Immature natural killer cell (primary cell): ENCODE measurements around the gene ARMC6. TPM values are rescaled to one million over a fixed set of nuclear protein-coding genes. Genes with fewer than 3 reads are reported as not detected.
A peak's percentile ranks its signal among the peaks of the same experiment; 100 is the strongest.

ENCODE experiments used
- DNase-seq, 3 donors: peaks; one replicate each; pipeline ENCODE4 v3.0.0; 2022; ENCODE audit warnings: mixed read lengths in 1 of 3
- H3K27ac Mint-ChIP-seq, 6 donors: one replicate each; pipeline ENCODE4 v1.8.0; 2020; ENCODE audit warnings: mixed read lengths in 6 of 6, mild to moderate bottlenecking in 5 of 6, inconsistent platforms in 4 of 6, moderate library complexity in 3 of 6
- H3K27me3 Mint-ChIP-seq, 3 donors: one replicate each; pipeline ENCODE4 v1.8.0; 2020 to 2021; ENCODE audit warnings: low read depth in 3 of 3, mild to moderate bottlenecking in 3 of 3, mixed read lengths in 3 of 3, moderate library complexity in 3 of 3, inconsistent platforms in 1 of 3
- H3K36me3 Mint-ChIP-seq, 3 donors: one replicate each; pipeline ENCODE4 v1.8.0; 2020; ENCODE audit warnings: mixed read lengths in 3 of 3, inconsistent platforms in 2 of 3, mild to moderate bottlenecking in 2 of 3
- H3K4me1 Mint-ChIP-seq, 2 donors: one replicate each; pipeline ENCODE4 v1.8.0; 2020; ENCODE audit warnings: inconsistent platforms in 2 of 2, mild to moderate bottlenecking in 2 of 2, mixed read lengths in 2 of 2, moderate library complexity in 1 of 2
- H3K4me3 Mint-ChIP-seq, 5 donors: one replicate each; pipeline ENCODE4 v1.8.0; 2020; ENCODE audit warnings: mild to moderate bottlenecking in 5 of 5, mixed read lengths in 5 of 5, inconsistent platforms in 3 of 5, moderate library complexity in 3 of 5
- H3K9me3 Mint-ChIP-seq, 6 donors: one replicate each; pipeline ENCODE4 v1.8.0; 2020; ENCODE audit warnings: mild to moderate bottlenecking in 6 of 6, mixed read lengths in 6 of 6, inconsistent platforms in 4 of 6, moderate library complexity in 3 of 6
- polyA plus RNA-seq, 3 donors: library from polyadenylated mRNA; unstranded; fragments of 300-500 nt; fragmentation: Illumina TruSeq; gene quantifications; one replicate each; pipeline ENCODE4 v1.2.3, GENCODE V29; 2021

The ARMC6 gene
- polyA plus RNA-seq, 3 donors from 2014 or later = 45.8 to 58.4 (median 49.9) TPM

DNA sequence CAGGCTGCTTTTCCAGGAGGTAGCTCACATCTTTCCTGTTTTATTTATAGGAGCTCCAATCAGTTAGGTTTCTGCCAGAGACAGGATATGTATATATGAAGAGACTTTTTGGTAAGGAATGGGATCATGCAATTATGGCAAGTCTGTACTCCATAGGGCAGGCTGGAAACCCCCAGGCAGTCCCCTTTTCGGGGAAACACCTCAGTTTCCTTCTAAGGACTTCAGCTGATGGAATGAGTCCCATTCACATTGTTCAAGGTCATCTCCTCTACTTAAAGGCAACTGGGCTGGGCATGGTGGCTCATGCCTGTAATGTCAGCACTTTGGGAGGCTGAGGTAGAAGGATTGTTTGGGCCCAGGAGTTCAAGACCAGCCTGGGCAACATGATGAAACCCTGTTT lies 19.5 kb downstream of the ARMC6 start:
- DNase-seq = no peak

DNA sequence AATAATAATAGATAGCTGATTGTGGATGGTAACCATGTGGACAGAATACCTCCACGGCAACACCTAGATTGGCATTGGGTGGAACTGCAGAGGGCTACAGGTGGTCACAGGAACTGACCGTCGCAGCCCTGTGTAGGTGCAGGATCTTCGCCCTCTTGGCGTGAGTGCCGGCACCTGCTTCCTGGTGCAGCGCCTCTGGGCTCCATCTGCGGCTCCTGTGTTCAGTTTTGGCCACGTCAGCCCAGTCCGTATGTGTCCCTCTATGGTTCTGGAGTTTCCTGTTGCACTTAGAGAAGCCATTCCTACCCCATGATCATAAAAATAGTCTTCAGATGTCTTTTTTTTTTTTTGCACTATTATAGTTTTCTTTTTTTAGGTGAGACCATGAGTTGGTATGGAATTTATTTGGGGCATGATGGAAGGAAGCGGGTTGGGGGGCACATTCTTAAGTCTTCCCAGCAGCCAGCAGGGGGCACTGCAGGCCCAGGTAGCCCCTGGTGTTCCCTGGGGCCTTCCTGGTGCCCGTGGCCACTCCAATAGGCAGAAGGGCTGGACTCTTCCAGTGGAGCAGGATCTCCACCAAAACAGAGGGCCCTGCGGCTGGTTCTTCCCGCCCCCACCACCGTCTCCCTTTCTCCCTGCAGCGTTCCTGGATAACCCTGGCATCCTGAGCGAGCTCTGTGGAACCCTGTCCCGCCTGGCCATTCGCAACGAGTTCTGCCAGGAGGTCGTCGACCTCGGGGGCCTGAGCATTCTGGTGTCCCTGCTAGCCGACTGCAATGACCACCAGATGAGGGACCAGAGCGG lies 20.3 kb downstream of the ARMC6 start:
- peaks cover 0 to 14% (median 7%) of the 10 kb centered on the region in 3 donors for H3K36me3 Mint-ChIP-seq
- peak; percentile 58 to 70 (median 59) for DNase-seq
- H3K4me1 Mint-ChIP-seq = no peaks in the 10 kb centered on the region
- no peak overlapping the region for H3K4me3 Mint-ChIP-seq
- no peak overlapping the region for H3K27ac Mint-ChIP-seq
- H3K9me3 Mint-ChIP-seq = no peaks in the 10 kb centered on the region
- no peaks in the 10 kb centered on the region for H3K27me3 Mint-ChIP-seq

More for the DNA sequence above, 19.5 kb downstream of the ARMC6 start:
- Mint-ChIP-seq H3K4me1 (no peaks in the 10 kb centered on the region), H3K27ac (no peak overlapping the region), H3K27me3 (no peaks in the 10 kb centered on the region), H3K9me3 (no peaks in the 10 kb centered on the region), H3K36me3 (peaks cover 0 to 15% (median 10%) of the 10 kb centered on the region in 3 donors), H3K4me3 (no peak overlapping the region)

DNA sequence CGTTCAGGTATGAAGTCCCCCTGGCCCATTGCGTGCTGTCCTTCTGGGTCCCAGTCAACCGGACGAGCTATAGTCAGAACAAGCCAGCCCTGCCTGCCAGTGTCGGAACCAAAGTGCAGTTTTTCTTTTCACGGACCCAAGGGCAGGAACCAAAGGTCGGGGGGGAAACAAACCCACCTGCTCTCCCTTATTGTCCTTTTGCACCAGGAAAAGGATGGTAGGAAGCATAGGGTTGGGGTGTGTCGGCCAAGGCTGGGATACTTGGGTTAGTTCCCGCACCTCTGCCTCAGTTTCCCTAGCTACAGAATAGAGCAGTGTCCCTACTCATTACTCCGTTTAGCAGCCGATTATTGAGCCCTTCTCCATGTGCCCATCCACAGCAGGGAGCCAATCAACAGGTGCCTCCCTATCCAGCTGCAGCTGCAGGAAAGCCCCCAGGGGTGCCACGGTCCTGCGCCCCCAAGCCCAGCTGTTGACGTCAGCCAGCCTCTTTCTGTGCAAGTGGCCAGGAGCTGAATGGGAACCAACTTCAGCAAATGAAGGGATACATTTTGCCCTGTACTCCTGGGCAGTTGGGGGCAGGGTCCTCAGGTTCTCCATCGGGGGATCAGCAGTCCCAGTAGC lies 21.0 kb downstream of the ARMC6 start:
- DNase-seq = no peak
- H3K4me3 Mint-ChIP-seq = no peak overlapping the region
- no peaks in the 10 kb centered on the region for H3K4me1 Mint-ChIP-seq
- H3K27me3 Mint-ChIP-seq = no peaks in the 10 kb centered on the region
- peaks cover 0 to 13% (median 5%) of the 10 kb centered on the region in 3 donors for H3K36me3 Mint-ChIP-seq
- H3K27ac Mint-ChIP-seq = no peak overlapping the region
- H3K9me3 Mint-ChIP-seq = no peaks in the 10 kb centered on the region

DNA sequence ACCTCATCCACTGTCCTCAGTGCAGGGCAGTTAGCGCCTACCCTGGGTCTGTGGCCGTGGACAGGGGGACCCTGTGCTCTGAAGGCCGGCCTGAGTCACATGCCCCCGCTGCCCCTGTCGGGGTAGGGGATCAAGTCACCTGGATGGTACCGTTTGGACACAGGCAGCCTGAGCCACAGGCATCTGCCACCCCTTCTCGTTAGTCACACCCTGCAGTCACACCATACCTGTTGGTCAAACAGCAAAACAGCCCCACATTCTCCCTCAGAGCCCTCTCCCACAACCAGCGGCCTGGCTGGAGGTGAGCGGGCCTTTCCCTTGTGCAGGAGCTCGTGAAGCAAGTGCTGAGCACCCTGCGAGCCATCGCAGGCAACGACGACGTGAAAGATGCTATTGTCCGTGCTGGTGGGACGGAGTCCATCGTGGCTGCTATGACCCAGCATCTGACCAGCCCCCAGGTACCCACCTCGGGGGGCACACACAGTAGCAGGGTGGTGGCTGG lies 21.6 kb downstream of the ARMC6 start:
- no peaks in the 10 kb centered on the region for H3K4me1 Mint-ChIP-seq
- H3K27ac Mint-ChIP-seq = no peak overlapping the region
- no peaks in the 10 kb centered on the region for H3K27me3 Mint-ChIP-seq
- H3K9me3 Mint-ChIP-seq = no peaks in the 10 kb centered on the region
- H3K4me3 Mint-ChIP-seq = no peak overlapping the region
- no peak for DNase-seq
- H3K36me3 Mint-ChIP-seq = peaks cover 0 to 13% (median 5%) of the 10 kb centered on the region in 3 donors

DNA sequence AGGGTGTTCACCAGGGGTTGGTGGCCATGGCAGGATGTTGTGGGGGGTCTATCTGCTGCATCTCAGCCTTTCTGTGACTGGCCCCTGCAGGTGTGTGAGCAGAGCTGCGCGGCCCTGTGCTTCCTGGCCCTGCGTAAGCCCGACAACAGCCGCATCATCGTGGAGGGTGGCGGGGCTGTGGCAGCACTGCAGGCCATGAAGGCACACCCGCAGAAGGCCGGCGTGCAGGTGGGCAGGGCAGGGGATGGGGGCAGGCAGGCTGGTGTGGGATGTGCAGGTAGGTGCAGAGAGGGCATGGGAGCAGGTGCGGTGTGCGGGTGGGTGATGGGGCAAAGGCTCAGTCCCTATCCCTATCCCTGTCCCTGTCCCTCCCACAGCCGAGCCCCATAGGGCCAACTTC lies 22.3 kb downstream of the ARMC6 start:
- peaks cover 0 to 13% (median under 1%) of the 10 kb centered on the region in 3 donors for H3K36me3 Mint-ChIP-seq
- no peaks in the 10 kb centered on the region for H3K9me3 Mint-ChIP-seq
- no peak overlapping the region for H3K27ac Mint-ChIP-seq
- H3K4me1 Mint-ChIP-seq = no peaks in the 10 kb centered on the region
- H3K27me3 Mint-ChIP-seq = no peaks in the 10 kb centered on the region
- no peak overlapping the region for H3K4me3 Mint-ChIP-seq
- DNase-seq = no peak

DNA sequence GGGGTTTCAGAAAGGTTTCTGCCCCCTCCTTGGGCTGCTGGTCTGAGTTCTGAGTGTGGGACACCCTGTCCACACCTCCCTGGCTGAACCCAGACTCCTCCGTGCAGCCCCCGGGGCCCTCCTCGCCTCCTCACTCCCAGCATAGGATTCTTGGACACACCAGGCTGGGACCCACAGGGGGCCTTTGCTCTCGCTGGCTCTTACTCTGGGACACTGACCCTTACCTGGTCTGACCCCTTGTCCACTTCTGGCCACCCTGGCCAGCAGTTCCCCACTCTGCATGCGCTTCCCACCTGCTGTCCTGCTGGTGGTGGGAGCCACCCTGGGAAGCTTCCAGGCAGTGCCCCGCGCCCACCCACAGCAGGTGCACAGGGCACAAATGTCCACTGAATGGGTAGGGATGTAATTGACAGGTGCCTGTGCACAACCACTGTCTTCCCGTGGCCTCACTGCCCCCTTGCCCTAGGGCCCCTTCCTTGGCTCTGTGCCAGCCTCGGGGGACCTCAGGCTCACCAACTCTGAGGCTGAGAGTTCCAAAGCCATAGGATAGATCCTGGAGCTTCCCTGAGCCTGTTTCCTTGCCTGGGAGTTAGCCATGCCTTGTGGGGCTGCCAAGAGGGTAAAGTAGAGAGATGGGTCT lies 23.4 kb downstream of the ARMC6 start:
- Mint-ChIP-seq H3K9me3 (no peaks in the 10 kb centered on the region), H3K36me3 (peaks cover 0 to 7% (median 0%) of the 10 kb centered on the region in 3 donors), H3K27ac (no peak overlapping the region), H3K27me3 (no peaks in the 10 kb centered on the region), H3K4me1 (no peaks in the 10 kb centered on the region), H3K4me3 (no peak overlapping the region)
- no peak for DNase-seq

DNA sequence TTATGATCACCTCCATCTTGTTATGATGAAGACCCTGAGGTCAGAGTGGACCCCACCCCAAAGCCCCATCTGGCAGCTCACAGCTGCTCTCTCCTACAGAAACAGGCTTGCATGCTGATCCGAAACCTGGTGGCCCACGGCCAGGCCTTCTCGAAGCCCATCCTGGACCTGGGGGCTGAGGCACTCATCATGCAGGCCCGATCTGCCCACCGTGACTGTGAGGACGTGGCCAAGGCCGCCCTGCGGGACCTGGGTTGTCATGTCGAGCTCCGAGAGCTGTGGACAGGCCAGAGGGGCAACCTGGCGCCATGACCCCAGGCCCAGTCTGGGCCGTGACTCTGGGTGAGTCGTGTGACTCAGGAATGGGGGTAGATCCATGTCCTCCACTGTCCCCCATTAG lies 23.9 kb downstream of the ARMC6 start:
- no peak for DNase-seq
- H3K27me3 Mint-ChIP-seq = no peaks in the 10 kb centered on the region
- no peak overlapping the region for H3K27ac Mint-ChIP-seq
- H3K36me3 Mint-ChIP-seq = peaks cover 0 to 7% (median 0%) of the 10 kb centered on the region in 3 donors
- H3K4me3 Mint-ChIP-seq = no peak overlapping the region
- H3K4me1 Mint-ChIP-seq = no peaks in the 10 kb centered on the region
- no peaks in the 10 kb centered on the region for H3K9me3 Mint-ChIP-seq

DNA sequence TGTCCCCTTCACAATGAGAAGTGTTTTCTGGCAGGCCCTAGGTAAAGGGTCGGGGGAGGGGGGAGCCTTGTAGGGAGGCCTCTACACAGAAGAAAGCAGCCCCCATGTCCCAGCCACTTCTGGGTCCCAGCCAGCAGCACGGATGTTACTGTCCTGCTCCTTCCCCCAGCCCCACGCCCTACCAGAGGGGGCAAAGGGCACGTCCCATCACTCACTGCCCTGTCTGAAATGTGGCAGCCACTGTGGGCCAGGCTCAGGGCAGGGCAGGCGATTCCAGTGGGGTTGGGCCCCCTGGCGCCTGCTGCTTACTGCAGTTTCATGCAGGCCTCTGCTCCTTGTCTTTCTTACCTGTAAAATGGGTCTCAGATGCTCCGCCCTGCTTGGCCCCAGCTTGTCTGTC lies 24.3 kb downstream of the ARMC6 start:
- H3K27me3 Mint-ChIP-seq = no peaks in the 10 kb centered on the region
- peaks cover 0 to 6% (median 0%) of the 10 kb centered on the region in 3 donors for H3K36me3 Mint-ChIP-seq
- DNase-seq = no peak
- H3K27ac Mint-ChIP-seq = no peak overlapping the region
- no peaks in the 10 kb centered on the region for H3K4me1 Mint-ChIP-seq
- H3K4me3 Mint-ChIP-seq = no peak overlapping the region
- H3K9me3 Mint-ChIP-seq = no peaks in the 10 kb centered on the region

DNA sequence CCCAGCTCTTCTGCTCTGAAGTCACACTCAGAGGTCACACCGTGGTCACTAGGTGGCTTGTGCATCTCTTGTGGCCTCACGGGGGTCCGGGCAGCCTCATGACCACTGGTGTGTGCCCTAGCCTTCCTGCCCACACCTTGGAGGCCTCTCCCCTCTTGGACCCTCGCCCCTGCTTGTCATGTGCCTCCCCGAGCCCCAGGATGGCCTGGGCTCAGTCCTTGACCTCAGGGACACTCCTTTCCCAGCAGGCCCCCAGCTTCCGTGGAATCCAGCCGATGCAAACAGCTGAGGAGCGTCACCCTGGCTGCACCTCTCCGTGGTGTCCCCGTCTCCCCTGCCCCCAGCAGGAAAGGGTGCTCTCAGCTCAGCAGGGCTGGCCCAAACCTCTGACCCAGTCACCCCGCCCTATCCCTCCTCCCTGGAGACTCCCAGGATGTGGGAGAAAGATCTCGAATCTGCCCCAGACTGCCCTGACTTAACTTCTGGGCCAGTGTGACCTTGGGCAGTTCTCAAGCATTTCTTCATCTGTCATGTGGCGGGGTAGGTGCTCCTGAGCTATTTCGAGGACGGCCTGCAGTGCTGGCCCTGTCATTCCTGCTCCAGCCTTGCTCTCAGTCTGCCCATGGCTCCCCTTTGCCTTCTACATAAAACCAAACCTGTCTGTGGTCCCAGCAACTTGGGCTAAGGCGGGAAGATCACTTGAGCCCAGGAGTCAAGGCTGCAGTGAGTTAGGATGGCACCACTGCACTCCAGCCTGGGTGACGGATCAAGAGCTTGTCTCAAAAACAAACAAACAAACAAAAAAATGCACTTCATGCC lies 25.8 kb downstream of the ARMC6 start:
- Mint-ChIP-seq H3K9me3 (no peaks in the 10 kb centered on the region), H3K4me1 (peaks cover 3 to 8% of the 10 kb centered on the region in 2 donors), H3K27me3 (peaks cover 0 to 6% (median 2%) of the 10 kb centered on the region in 3 donors), H3K36me3 (no peaks in the 10 kb centered on the region), H3K4me3 (no peak overlapping the region), H3K27ac (peak overlapping the region in 2 of 6 donors; percentile 17 to 32)
- DNase-seq = no peak

DNA sequence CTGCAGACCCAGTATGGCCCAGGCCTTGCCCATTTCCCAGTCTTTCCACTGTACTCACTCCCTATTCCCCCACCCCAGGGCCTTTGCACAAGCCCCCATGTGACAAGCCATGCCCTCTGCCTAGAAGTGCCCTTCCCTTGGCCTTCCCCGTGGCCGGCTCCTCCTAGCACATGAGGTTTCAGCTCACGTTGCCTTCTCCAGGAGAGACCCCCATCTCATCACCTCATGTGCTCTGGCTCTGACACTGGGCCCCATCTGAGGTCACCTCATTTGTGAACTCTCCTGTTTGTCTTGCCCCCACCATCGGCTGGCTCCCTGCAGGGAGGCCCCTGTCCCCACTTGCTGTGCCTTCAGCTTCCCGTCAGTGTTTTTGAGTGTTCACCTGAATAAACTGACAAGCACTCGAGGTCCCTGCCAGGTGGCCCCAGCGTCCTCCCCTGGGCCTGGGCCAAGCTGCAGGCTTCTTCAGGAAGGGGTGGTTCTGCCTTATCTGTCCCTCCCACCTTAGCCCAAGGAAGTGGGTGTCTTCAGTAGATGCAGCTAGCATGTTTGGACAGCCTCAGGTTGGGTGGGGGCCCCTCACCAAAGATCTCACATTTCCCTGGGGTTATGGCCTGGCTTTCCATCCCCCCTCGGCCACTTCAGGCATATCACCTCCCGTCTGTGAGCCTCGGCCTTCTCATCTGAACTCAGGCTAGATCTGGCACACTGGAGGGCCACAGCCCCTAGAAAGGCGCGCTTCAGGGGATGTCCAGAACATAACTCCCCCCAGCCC lies 26.6 kb downstream of the ARMC6 start:
- Mint-ChIP-seq H3K27ac (peak overlapping the region in 1 of 6 donors; percentile 32), H3K4me1 (peaks cover 11 to 15% of the 10 kb centered on the region in 2 donors), H3K27me3 (peaks cover 0 to 6% (median 2%) of the 10 kb centered on the region in 3 donors), H3K9me3 (no peaks in the 10 kb centered on the region), H3K36me3 (no peaks in the 10 kb centered on the region), H3K4me3 (no peak overlapping the region)
- DNase-seq = no peak

DNA sequence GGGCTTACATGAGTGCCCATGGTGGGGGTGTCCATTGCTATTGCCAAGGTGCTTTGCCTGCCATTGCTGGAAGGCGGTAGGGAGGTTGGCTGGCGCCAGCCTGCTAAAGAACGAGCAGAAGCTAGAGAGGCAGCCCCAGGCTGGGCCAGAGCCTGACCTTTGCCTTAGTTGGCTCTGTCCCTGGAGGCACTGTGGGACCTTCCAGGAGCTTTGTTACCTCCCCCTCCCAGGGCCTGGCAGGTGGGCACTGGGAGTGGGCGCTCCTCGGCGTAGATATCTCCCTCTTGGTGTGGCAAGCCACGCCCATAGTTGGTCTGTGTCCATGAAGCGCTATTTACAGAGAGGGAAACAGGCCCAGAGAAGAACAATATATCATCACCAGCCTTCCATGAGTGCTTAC lies 28.1 kb downstream of the ARMC6 start:
- H3K27ac Mint-ChIP-seq = peak overlapping the region in 2 of 6 donors; percentile 22 to 30
- H3K36me3 Mint-ChIP-seq = no peaks in the 10 kb centered on the region

DNA sequence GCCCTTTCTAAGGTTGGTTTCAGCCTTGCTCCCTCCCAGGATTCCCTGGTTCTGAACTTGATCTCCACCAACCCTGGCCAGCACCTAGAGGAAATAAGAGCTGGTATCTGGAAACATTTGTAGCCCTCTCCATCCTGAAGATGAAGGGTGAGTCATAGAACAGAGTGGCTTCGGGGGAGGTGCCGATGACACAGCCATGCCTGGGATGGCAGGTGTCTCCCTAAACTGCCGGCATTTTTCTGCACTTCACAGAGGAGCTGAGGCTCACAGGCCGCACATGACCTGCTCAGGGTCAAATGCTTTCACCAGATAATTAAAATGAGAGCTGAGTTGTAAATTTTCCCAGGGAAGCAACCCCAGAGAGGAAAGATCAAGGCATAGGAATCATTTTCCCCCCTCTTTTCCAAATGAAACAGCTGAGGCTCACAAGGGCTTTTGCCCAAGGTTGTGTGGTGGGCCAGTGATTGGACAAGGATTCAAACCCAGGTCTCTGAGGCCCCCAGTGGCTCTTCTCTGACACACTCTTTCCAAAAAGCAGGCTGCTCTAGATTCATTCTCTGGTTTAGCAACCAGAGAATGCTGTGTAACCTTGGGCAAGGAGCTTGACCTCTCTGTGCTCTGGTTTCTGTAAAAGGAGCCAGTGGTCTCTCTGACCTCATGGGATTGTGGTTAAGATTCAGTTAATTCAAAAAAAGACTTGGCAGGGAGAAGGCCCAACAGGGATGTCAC lies 29.2 kb downstream of the ARMC6 start:
- Mint-ChIP-seq H3K27ac (peak overlapping the region in 5 of 6 donors; percentile 66 to 90 (median 87)), H3K36me3 (no peaks in the 10 kb centered on the region), H3K27me3 (peaks cover 0 to 6% (median 2%) of the 10 kb centered on the region in 3 donors), H3K9me3 (no peaks in the 10 kb centered on the region), H3K4me3 (peak overlapping the region; percentile 80 to 91 (median 86)), H3K4me1 (peaks cover 33 to 38% of the 10 kb centered on the region in 2 donors)
- DNase-seq = no peak

More for the DNA sequence above, 28.1 kb downstream of the ARMC6 start:
- H3K4me1 Mint-ChIP-seq = peaks cover 23 to 27% of the 10 kb centered on the region in 2 donors
- peaks cover 0 to 6% (median 2%) of the 10 kb centered on the region in 3 donors for H3K27me3 Mint-ChIP-seq
- DNase-seq = no peak
- H3K9me3 Mint-ChIP-seq = no peaks in the 10 kb centered on the region
- no peak overlapping the region for H3K4me3 Mint-ChIP-seq
